Measurements from ENCODE around the gene MICAL3. TPM values are rescaled to one million over a fixed set of nuclear protein-coding genes. Genes with fewer than 3 reads are reported as not detected.

The MICAL3 gene
- total and polyA plus RNA-seq, 9 of the 15 experiments (the other 6 are each of a cell fraction or from before 2014, with no cell fraction given), result 0.53 to 32.1 (median 12.3) TPM

GRCh38 chr22:17830043-17830961 is 194.1 kb downstream of the MICAL3 start (continued):
- TF ChIP-seq ZBTB33 (CRISPR knock-in tag; IDR thresholded peaks at IDR 0.05) (peak; percentile 85), NR2F6 (CRISPR knock-in tag; IDR thresholded peaks at IDR 0.05) (no peak), FIP1L1 (IDR thresholded peaks at IDR 0.05; ENCODE audit: low read depth, low read length, poor library complexity, severe bottlenecking) (no peak), ETV6 (IDR thresholded peaks at IDR 0.05; ENCODE audit: borderline replicate concordance in 1 of 2, low read depth in 2 of 2, low read length in 1 of 2) (no peak), ETV6 (CRISPR knock-in tag; IDR thresholded peaks at IDR 0.05; ENCODE audit: borderline replicate concordance) (no peak), TCF7L2 (IDR thresholded peaks at IDR 0.05; ENCODE audit: low read depth, low read length) (no peak), KLF16 (IDR thresholded peaks at IDR 0.05) (peak; percentile 22; the same call in 1 of the 2 replicates), ZNF316 (IDR thresholded peaks at IDR 0.05) (no peak), MAX (CRISPR knock-in tag; IDR thresholded peaks at IDR 0.05) (no peak), PHF8 (IDR thresholded peaks at IDR 0.05; ENCODE audit: borderline replicate concordance, low read length) (no peak), HIVEP1 (CRISPR knock-in tag; IDR thresholded peaks at IDR 0.05) (no peak), ZKSCAN3 (CRISPR knock-in tag; IDR thresholded peaks at IDR 0.05) (no peak), RCOR1 (IDR thresholded peaks at IDR 0.05; ENCODE audit: borderline replicate concordance in 1 of 2, low read depth in 2 of 2, low read length in 2 of 2) (peak in 1 of 2 experiments; percentile 60; a peak in 1 of 4 replicates), SMARCE1 (IDR thresholded peaks at IDR 0.05) (no peak), RBM14 (IDR thresholded peaks at IDR 0.05; ENCODE audit: borderline replicate concordance, insufficient read depth, low read depth, low read length) (no peak), SNAPC5 (CRISPR knock-in tag; IDR thresholded peaks at IDR 0.05) (no peak)
- TF ChIP-seq, protein P1, sequence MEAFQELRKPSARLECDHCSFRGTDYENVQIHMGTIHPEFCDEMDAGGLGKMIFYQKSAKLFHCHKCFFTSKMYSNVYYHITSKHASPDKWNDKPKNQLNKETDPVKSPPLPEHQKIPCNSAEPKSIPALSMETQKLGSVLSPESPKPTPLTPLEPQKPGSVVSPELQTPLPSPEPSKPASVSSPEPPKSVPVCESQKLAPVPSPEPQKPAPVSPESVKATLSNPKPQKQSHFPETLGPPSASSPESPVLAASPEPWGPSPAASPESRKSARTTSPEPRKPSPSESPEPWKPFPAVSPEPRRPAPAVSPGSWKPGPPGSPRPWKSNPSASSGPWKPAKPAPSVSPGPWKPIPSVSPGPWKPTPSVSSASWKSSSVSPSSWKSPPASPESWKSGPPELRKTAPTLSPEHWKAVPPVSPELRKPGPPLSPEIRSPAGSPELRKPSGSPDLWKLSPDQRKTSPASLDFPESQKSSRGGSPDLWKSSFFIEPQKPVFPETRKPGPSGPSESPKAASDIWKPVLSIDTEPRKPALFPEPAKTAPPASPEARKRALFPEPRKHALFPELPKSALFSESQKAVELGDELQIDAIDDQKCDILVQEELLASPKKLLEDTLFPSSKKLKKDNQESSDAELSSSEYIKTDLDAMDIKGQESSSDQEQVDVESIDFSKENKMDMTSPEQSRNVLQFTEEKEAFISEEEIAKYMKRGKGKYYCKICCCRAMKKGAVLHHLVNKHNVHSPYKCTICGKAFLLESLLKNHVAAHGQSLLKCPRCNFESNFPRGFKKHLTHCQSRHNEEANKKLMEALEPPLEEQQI (IDR thresholded peaks at IDR 0.05), result no peak

Measured in K562 (cell line).